WTC11 (cell line): ENCODE results near the gene TACSTD2. TPM values are rescaled to one million over a fixed set of nuclear protein-coding genes. Genes with fewer than 3 reads are reported as not detected.

Experiments
- ATAC-seq: fragments of 200-7000 bp; cut with Tn5 transposase; 2 replicates; pipeline ENCODE4 v1.10.0; 2021; ENCODE audit warnings: mild to moderate bottlenecking, moderate library complexity
- CTCF ChIA-PET: fragments of 300-600 bp; sonication (Branson Sonifier 250); formaldehyde crosslinking; loops from one replicate; lab custom pipeline; 2021; ENCODE audit warnings: antibody characterized with exemption; lab: Charles Lee
- POLR2A ChIA-PET: fragments of 350-600 bp; sonication (Branson Sonifier 250); formaldehyde crosslinking; loops from one replicate; lab custom pipeline; 2021; ENCODE audit warnings: antibody characterized with exemption; lab: Charles Lee
- DNase-seq: peaks from one replicate; pipeline ENCODE4 v3.0.0; 2021; ENCODE audit warnings: low spot score
- H3K27ac Mint-ChIP-seq: 2 replicates; pipeline ENCODE4 v1.8.0; 2021; ENCODE audit warnings: mixed read lengths
- H3K27me3 Mint-ChIP-seq: 2 replicates; pipeline ENCODE4 v1.8.0; 2021; ENCODE audit warnings: low read depth, mild to moderate bottlenecking, moderate library complexity, mixed read lengths
- H3K36me3 Mint-ChIP-seq: 2 replicates; pipeline ENCODE4 v1.8.0; 2021; ENCODE audit warnings: mixed read lengths
- H3K4me1 Mint-ChIP-seq: 2 replicates; pipeline ENCODE4 v1.8.0; 2022; ENCODE audit warnings: mixed read lengths
- H3K4me3 Mint-ChIP-seq: 2 replicates; pipeline ENCODE4 v1.8.0; 2021; ENCODE audit warnings: mild to moderate bottlenecking, moderate library complexity, mixed read lengths
- H3K9me3 Mint-ChIP-seq: 2 replicates; pipeline ENCODE4 v1.8.0; 2021; ENCODE audit warnings: mixed read lengths
- CBFB ChIP-seq: sonication (generic); formaldehyde crosslinking; IDR thresholded peaks from 2 replicates; pipeline ENCODE4 v1.8.1; 2022; ENCODE audit warnings: mild to moderate bottlenecking, low read depth, missing genetic modification reagents
- ELF4 ChIP-seq: sonication (generic); formaldehyde crosslinking; IDR thresholded peaks from 2 replicates; pipeline ENCODE4 v1.8.1; 2022; ENCODE audit warnings: low read depth, mild to moderate bottlenecking, moderate library complexity, missing genetic modification reagents
- ESRRA ChIP-seq: sonication (generic); formaldehyde crosslinking; IDR thresholded peaks from 2 replicates; pipeline ENCODE4 v1.8.1; 2022; ENCODE audit warnings: mild to moderate bottlenecking, missing genetic modification reagents, borderline replicate concordance
- FOXJ3 ChIP-seq: sonication (generic); formaldehyde crosslinking; IDR thresholded peaks from 2 replicates; pipeline ENCODE4 v1.9.0; 2021; ENCODE audit warnings: missing genetic modification reagents, mild to moderate bottlenecking, borderline replicate concordance
- GABPB1 ChIP-seq: sonication (generic); formaldehyde crosslinking; IDR thresholded peaks from 2 replicates; pipeline ENCODE4 v1.8.1; 2023; ENCODE audit warnings: mild to moderate bottlenecking, missing genetic modification reagents
- HMGA2 ChIP-seq: fragments of 250-450 bp; sonication (Bioruptor Pico); IDR thresholded peaks from 2 replicates; pipeline ENCODE4 v1.4.0; 2021; ENCODE audit warnings: mild to moderate bottlenecking, moderate library complexity
- IRF2 ChIP-seq: sonication (generic); formaldehyde crosslinking; IDR thresholded peaks from 2 replicates; pipeline ENCODE4 v1.8.0; 2022; ENCODE audit warnings: low read depth, missing genetic modification reagents, borderline replicate concordance
- NFATC4 ChIP-seq: fragments of 250-450 bp; sonication (Bioruptor Pico); IDR thresholded peaks from 2 replicates; pipeline ENCODE4 v1.9.0; 2021; ENCODE audit warnings: mild to moderate bottlenecking
- PRRX2 ChIP-seq: fragments of 250-450 bp; sonication (Bioruptor Pico); IDR thresholded peaks from 2 replicates; pipeline ENCODE4 v1.8.0; 2021; ENCODE audit warnings: mild to moderate bottlenecking
- RORB ChIP-seq: fragments of 250-450 bp; sonication (Bioruptor Pico); IDR thresholded peaks from 2 replicates; pipeline ENCODE4 v1.9.0; 2021; ENCODE audit warnings: mild to moderate bottlenecking
- SMAD4 ChIP-seq: sonication (generic); formaldehyde crosslinking; IDR thresholded peaks from 2 replicates; pipeline ENCODE4 v1.8.0; 2022; ENCODE audit warnings: mild to moderate bottlenecking, missing genetic modification reagents
- SOX15 ChIP-seq: fragments of 250-450 bp; sonication (Bioruptor Pico); IDR thresholded peaks from 2 replicates; pipeline ENCODE4 v1.9.0; 2021; ENCODE audit warnings: mild to moderate bottlenecking
- SP1 ChIP-seq: sonication (generic); formaldehyde crosslinking; conservative IDR thresholded peaks from 2 replicates; pipeline ENCODE4 v1.8.1; 2022; ENCODE audit warnings: missing genetic modification reagents
- TCF7 ChIP-seq: sonication (generic); formaldehyde crosslinking; IDR thresholded peaks from 2 replicates; pipeline ENCODE4 v1.8.0; 2022; ENCODE audit warnings: mild to moderate bottlenecking, low read depth, missing genetic modification reagents, moderate library complexity
- TEAD1 ChIP-seq: sonication (generic); formaldehyde crosslinking; IDR thresholded peaks from 2 replicates; pipeline ENCODE4 v1.8.0; 2022; ENCODE audit warnings: mild to moderate bottlenecking, missing genetic modification reagents
- ZNF219 ChIP-seq: sonication (generic); formaldehyde crosslinking; IDR thresholded peaks from 2 replicates; pipeline ENCODE4 v1.8.0; 2023; ENCODE audit warnings: missing genetic modification reagents, mild to moderate bottlenecking, borderline replicate concordance
- ZNF232 ChIP-seq: sonication (generic); formaldehyde crosslinking; IDR thresholded peaks from 2 replicates; pipeline ENCODE4 v1.8.0; 2022; ENCODE audit warnings: mild to moderate bottlenecking, missing genetic modification reagents
- ZNF317 ChIP-seq: sonication (generic); formaldehyde crosslinking; IDR thresholded peaks from 2 replicates; pipeline ENCODE4 v1.8.1; 2023; ENCODE audit warnings: low read depth, mild to moderate bottlenecking, moderate library complexity, missing genetic modification reagents, borderline replicate concordance
- total RNA-seq: library from RNA; stranded (reverse); gene quantifications from 3 replicates; pipeline ENCODE4 v1.2.3, GENCODE V29; 2021
- TF ChIP-seq, protein P1 (sequence below): sonication (generic); formaldehyde crosslinking; IDR thresholded peaks from 2 replicates; pipeline ENCODE4 v1.8.1; 2022; ENCODE audit warnings: mild to moderate bottlenecking, missing genetic modification reagents, moderate library complexity, borderline replicate concordance
- TF ChIP-seq, protein P2 (sequence below): sonication (generic); formaldehyde crosslinking; IDR thresholded peaks from 2 replicates; pipeline ENCODE4 v1.8.0; 2022; ENCODE audit warnings: mild to moderate bottlenecking, missing genetic modification reagents
- TF ChIP-seq, protein P3 (sequence below): fragments of 200-600 bp; IDR thresholded peaks from 2 replicates; pipeline ENCODE4 v1.8.0; 2022; ENCODE audit warnings: antibody characterized with exemption
- TF ChIP-seq, protein P4 (sequence below): sonication (generic); formaldehyde crosslinking; IDR thresholded peaks from 2 replicates; pipeline ENCODE4 v1.8.0; 2023; ENCODE audit warnings: missing genetic modification reagents
- TF ChIP-seq, protein P5 (sequence below): sonication (generic); formaldehyde crosslinking; IDR thresholded peaks from 2 replicates; pipeline ENCODE4 v1.8.0; 2022; ENCODE audit warnings: mild to moderate bottlenecking, missing genetic modification reagents
- TF ChIP-seq, protein P6 (sequence below): fragments of 250-450 bp; sonication (Bioruptor Pico); IDR thresholded peaks from 2 replicates; pipeline ENCODE4 v1.9.0; 2021; ENCODE audit warnings: mild to moderate bottlenecking
- TF ChIP-seq, protein P7 (sequence below): sonication (generic); formaldehyde crosslinking; IDR thresholded peaks from 2 replicates; pipeline ENCODE4 v1.8.1; 2023; ENCODE audit warnings: mild to moderate bottlenecking, missing genetic modification reagents, moderate library complexity
- TF ChIP-seq, protein P8 (sequence below): sonication (generic); formaldehyde crosslinking; IDR thresholded peaks from 2 replicates; pipeline ENCODE4 v1.8.1; 2023; ENCODE audit warnings: mild to moderate bottlenecking, moderate library complexity, missing genetic modification reagents
- TF ChIP-seq, protein P9 (sequence below): sonication (generic); formaldehyde crosslinking; IDR thresholded peaks from 2 replicates; pipeline ENCODE4 v1.8.1; 2023; ENCODE audit warnings: mild to moderate bottlenecking, missing genetic modification reagents

Gene TACSTD2
- total RNA-seq, 1 experiment from 2014 or later, result 0.50 TPM

DNA sequence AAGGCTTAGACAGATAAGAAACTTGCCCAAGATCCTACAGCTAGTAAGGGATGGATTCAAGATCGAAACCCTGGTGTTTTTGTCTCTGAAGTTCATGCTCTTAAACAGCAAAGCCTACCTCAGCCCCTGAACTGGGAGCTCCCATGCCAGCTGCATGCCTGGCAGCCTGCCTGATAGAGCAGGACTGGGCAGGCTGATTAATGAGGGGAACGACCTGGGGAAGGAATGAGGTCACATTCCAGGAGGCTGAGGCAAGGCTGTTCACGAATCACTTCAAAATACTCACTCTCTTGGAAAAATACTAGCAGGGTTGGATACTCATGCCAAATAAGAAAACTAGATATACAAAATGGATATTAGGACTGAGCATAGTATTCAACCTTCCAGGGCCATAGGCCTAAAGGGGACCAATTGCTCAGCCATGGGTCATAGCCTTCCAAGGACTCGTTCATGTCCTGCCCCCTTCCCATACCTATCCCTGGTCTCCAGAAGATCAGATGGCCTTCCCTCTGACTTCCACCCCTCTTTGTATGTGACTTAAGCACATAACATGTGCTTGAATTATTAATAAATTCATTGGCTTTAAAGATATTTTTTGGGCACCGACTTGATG, 15.6 kb upstream of the TACSTD2 start:
- Mint-ChIP-seq H3K27me3 (peaks cover 2% of the 10 kb centered on the region; the same call in 1 of the 2 replicates), H3K36me3 (no peaks in the 10 kb centered on the region), H3K4me1 (no peaks in the 10 kb centered on the region), H3K4me3 (no peak overlapping the region), H3K27ac (no peak overlapping the region), H3K9me3 (no peaks in the 10 kb centered on the region)
- ChIA-PET POLR2A (no interaction called here), CTCF (no interaction called here)
- TF ChIP-seq, protein P1, sequence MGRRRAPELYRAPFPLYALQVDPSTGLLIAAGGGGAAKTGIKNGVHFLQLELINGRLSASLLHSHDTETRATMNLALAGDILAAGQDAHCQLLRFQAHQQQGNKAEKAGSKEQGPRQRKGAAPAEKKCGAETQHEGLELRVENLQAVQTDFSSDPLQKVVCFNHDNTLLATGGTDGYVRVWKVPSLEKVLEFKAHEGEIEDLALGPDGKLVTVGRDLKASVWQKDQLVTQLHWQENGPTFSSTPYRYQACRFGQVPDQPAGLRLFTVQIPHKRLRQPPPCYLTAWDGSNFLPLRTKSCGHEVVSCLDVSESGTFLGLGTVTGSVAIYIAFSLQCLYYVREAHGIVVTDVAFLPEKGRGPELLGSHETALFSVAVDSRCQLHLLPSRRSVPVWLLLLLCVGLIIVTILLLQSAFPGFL (CRISPR knock-in tag), result no peak
- TF ChIP-seq ELF4 (CRISPR knock-in tag) (no peak), ZNF219 (CRISPR knock-in tag) (no peak), CBFB (CRISPR knock-in tag) (no peak), ZNF317 (no peak), NFATC4 (CRISPR knock-in tag) (no peak), SOX15 (no peak), RORB (no peak), HMGA2 (CRISPR knock-in tag) (no peak), IRF2 (no peak), PRRX2 (no peak), ESRRA (no peak), ZNF232 (no peak), GABPB1 (no peak), TCF7 (no peak)
- TF ChIP-seq, protein P2, sequence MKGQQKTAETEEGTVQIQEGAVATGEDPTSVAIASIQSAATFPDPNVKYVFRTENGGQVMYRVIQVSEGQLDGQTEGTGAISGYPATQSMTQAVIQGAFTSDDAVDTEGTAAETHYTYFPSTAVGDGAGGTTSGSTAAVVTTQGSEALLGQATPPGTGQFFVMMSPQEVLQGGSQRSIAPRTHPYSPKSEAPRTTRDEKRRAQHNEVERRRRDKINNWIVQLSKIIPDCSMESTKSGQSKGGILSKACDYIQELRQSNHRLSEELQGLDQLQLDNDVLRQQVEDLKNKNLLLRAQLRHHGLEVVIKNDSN (CRISPR knock-in tag), result no peak
- TF ChIP-seq, protein P3, sequence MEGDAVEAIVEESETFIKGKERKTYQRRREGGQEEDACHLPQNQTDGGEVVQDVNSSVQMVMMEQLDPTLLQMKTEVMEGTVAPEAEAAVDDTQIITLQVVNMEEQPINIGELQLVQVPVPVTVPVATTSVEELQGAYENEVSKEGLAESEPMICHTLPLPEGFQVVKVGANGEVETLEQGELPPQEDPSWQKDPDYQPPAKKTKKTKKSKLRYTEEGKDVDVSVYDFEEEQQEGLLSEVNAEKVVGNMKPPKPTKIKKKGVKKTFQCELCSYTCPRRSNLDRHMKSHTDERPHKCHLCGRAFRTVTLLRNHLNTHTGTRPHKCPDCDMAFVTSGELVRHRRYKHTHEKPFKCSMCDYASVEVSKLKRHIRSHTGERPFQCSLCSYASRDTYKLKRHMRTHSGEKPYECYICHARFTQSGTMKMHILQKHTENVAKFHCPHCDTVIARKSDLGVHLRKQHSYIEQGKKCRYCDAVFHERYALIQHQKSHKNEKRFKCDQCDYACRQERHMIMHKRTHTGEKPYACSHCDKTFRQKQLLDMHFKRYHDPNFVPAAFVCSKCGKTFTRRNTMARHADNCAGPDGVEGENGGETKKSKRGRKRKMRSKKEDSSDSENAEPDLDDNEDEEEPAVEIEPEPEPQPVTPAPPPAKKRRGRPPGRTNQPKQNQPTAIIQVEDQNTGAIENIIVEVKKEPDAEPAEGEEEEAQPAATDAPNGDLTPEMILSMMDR, result no peak
- TF ChIP-seq, protein P4, sequence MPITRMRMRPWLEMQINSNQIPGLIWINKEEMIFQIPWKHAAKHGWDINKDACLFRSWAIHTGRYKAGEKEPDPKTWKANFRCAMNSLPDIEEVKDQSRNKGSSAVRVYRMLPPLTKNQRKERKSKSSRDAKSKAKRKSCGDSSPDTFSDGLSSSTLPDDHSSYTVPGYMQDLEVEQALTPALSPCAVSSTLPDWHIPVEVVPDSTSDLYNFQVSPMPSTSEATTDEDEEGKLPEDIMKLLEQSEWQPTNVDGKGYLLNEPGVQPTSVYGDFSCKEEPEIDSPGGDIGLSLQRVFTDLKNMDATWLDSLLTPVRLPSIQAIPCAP (CRISPR knock-in tag), result no peak
- TF ChIP-seq, protein P5, sequence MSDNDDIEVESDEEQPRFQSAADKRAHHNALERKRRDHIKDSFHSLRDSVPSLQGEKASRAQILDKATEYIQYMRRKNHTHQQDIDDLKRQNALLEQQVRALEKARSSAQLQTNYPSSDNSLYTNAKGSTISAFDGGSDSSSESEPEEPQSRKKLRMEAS (CRISPR knock-in tag), result no peak
- ATAC-seq (no peak), DNase-seq (no peak)

DNA sequence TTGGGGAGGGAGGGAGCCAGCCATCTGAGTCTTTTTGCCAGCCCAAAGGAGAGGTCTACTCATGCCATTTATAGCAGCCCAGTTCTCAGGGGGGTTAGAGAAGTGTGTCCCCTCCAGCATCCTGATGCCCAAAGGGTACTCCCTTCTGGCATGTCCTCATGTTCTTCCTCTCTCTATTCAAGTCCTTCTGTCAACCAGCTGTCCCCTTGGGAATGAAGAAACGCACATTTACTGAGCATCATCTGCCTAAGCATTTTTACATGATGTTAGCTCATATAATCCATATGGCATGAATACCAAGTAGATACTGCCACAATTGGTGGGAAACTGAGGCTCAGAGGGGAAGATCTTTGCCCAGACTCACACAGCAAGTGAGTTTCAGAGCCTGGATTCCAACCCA, 14.8 kb upstream of the TACSTD2 start:
- ChIA-PET POLR2A (no interaction called here), CTCF (no interaction called here)
- Mint-ChIP-seq H3K9me3 (no peaks in the 10 kb centered on the region), H3K4me3 (no peak overlapping the region), H3K27ac (no peak overlapping the region), H3K4me1 (no peaks in the 10 kb centered on the region), H3K27me3 (peaks cover 2% of the 10 kb centered on the region; the same call in 1 of the 2 replicates), H3K36me3 (no peaks in the 10 kb centered on the region)
- DNase-seq (no peak), ATAC-seq (no peak)
- TF ChIP-seq, protein P6, sequence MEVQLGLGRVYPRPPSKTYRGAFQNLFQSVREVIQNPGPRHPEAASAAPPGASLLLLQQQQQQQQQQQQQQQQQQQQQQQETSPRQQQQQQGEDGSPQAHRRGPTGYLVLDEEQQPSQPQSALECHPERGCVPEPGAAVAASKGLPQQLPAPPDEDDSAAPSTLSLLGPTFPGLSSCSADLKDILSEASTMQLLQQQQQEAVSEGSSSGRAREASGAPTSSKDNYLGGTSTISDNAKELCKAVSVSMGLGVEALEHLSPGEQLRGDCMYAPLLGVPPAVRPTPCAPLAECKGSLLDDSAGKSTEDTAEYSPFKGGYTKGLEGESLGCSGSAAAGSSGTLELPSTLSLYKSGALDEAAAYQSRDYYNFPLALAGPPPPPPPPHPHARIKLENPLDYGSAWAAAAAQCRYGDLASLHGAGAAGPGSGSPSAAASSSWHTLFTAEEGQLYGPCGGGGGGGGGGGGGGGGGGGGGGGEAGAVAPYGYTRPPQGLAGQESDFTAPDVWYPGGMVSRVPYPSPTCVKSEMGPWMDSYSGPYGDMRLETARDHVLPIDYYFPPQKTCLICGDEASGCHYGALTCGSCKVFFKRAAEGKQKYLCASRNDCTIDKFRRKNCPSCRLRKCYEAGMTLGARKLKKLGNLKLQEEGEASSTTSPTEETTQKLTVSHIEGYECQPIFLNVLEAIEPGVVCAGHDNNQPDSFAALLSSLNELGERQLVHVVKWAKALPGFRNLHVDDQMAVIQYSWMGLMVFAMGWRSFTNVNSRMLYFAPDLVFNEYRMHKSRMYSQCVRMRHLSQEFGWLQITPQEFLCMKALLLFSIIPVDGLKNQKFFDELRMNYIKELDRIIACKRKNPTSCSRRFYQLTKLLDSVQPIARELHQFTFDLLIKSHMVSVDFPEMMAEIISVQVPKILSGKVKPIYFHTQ, result no peak
- TF ChIP-seq, protein P7, sequence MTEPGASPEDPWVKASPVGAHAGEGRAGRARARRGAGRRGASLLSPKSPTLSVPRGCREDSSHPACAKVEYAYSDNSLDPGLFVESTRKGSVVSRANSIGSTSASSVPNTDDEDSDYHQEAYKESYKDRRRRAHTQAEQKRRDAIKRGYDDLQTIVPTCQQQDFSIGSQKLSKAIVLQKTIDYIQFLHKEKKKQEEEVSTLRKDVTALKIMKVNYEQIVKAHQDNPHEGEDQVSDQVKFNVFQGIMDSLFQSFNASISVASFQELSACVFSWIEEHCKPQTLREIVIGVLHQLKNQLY (CRISPR knock-in tag), result no peak
- TF ChIP-seq SMAD4 (CRISPR knock-in tag), result no peak
- no peak for TF ChIP-seq TEAD1
- no peak for TF ChIP-seq NFATC4 (CRISPR knock-in tag)
- TF ChIP-seq SP1 (CRISPR knock-in tag), result no peak
- TF ChIP-seq, protein P8, sequence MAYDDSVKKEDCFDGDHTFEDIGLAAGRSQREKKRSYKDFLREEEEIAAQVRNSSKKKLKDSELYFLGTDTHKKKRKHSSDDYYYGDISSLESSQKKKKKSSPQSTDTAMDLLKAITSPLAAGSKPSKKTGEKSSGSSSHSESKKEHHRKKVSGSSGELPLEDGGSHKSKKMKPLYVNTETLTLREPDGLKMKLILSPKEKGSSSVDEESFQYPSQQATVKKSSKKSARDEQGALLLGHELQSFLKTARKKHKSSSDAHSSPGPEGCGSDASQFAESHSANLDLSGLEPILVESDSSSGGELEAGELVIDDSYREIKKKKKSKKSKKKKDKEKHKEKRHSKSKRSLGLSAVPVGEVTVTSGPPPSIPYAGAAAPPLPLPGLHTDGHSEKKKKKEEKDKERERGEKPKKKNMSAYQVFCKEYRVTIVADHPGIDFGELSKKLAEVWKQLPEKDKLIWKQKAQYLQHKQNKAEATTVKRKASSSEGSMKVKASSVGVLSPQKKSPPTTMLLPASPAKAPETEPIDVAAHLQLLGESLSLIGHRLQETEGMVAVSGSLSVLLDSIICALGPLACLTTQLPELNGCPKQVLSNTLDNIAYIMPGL, result no peak
- TF ChIP-seq, protein P9, sequence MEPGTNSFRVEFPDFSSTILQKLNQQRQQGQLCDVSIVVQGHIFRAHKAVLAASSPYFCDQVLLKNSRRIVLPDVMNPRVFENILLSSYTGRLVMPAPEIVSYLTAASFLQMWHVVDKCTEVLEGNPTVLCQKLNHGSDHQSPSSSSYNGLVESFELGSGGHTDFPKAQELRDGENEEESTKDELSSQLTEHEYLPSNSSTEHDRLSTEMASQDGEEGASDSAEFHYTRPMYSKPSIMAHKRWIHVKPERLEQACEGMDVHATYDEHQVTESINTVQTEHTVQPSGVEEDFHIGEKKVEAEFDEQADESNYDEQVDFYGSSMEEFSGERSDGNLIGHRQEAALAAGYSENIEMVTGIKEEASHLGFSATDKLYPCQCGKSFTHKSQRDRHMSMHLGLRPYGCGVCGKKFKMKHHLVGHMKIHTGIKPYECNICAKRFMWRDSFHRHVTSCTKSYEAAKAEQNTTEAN, result no peak
- TF ChIP-seq FOXJ3, result no peak
